Heart left ventricle (tissue), 16 donors: Measurements from ENCODE around the gene DMXL2. TPM values are rescaled to one million over a fixed set of nuclear protein-coding genes. Genes with fewer than 3 reads are reported as not detected.
"Not testable (repeated sequence)": the region's sequence is repeated elsewhere in the genome, so short reads cannot be mapped to it uniquely, and the experiment has no call there.

Experiments
- ATAC-seq, 4 donors: fragments of 200-7000 bp; cut with Tn5 transposase; one replicate each; pipeline ENCODE4 v1.9.1; 2020 to 2022; ENCODE audit warnings: moderate library complexity in 4 of 4, mild to moderate bottlenecking in 3 of 4, moderate number of reproducible peaks in 1 of 4
- DNase-seq, 5 donors: peaks; one replicate each; pipeline ENCODE4 v3.0.0-alpha.2; 2020
- H3K27ac ChIP-seq, 12 donors: fragments of 200-600 bp; sonication (generic) in 4 of 12; one replicate each; pipeline versions ENCODE4 v1.5.0 to v1.8.0; 2016 to 2022; ENCODE audit warnings: mild to moderate bottlenecking in 2 of 12
- H3K27me3 ChIP-seq, 9 donors: fragments of 200-600 bp; sonication (generic) in 2 of 9; one replicate each; pipeline versions ENCODE4 v1.5.1 to v1.8.0; 2016 to 2022; ENCODE audit warnings: mild to moderate bottlenecking in 3 of 9
- H3K36me3 ChIP-seq, 9 donors: fragments of 200-600 bp; sonication (generic) in 2 of 9; one replicate each; pipeline versions ENCODE4 v1.5.0 to v1.8.0; 2018 to 2022; ENCODE audit warnings: mild to moderate bottlenecking in 2 of 9
- H3K4me1 ChIP-seq, 12 donors: fragments of 200-600 bp; sonication (generic) in 4 of 12; one replicate each; pipeline versions ENCODE4 v1.5.0 to v1.8.0; 2016 to 2022; ENCODE audit warnings: mild to moderate bottlenecking in 3 of 12
- H3K4me3 ChIP-seq, 12 donors: fragments of 200-600 bp; sonication (generic) in 4 of 12; one replicate each; pipeline versions ENCODE4 v1.5.0 to v1.8.0; 2017 to 2022; ENCODE audit warnings: mild to moderate bottlenecking in 9 of 12, moderate library complexity in 4 of 12
- H3K9me3 ChIP-seq, 12 donors: fragments of 200-600 bp; sonication (generic) in 4 of 12; one replicate each; pipeline versions ENCODE4 v1.5.0 to v1.8.0; 2016 to 2022; ENCODE audit warnings: mild to moderate bottlenecking in 1 of 12
- POLR2A ChIP-seq, 2 donors: fragments of 450-650 bp; IDR thresholded peaks; one replicate each; pipeline ENCODE4 v1.6.1; 2017; ENCODE audit warnings: antibody characterized with exemption in 2 of 2, mild to moderate bottlenecking in 2 of 2, moderate library complexity in 2 of 2
- WGBS, 4 donors: extraction: QIAGEN DNeasy Blood & Tissue Kit in 2 of 4; methylation state at CpG; one replicate each; pipeline versions ENCODE4 v1.1.5 to v1.1.7; 2013 to 2018; 5-methylcytosine and 5-hydroxymethylcytosine counted together
- intact Hi-C, 10 donors: fragments of 100-400 bp; cut with DNase I; formaldehyde crosslinking; loops; one replicate each; pipeline versions ENCODE4 v1.11.1 to v1.14.2; 2022
- polyA plus RNA-seq, 2 donors: library from polyadenylated mRNA; stranded (reverse); fragments of 200-250 nt; gene quantifications; one replicate each; pipeline ENCODE4 v1.2.3, GENCODE V29; 2013
- total RNA-seq, 9 donors: library from RNA; depleted of rRNA in 2 of 9; stranded (reverse); fragments of >200 nt in 2 of 9; fragmentation: NEBNext Ultra II Directional in 3 of 9; extraction: Animal tissue kit (Norgen Biotek cat#: 25700) in 3 of 9; gene quantifications; one replicate each; pipeline versions ENCODE4 v1.1.0 to v1.2.4, GENCODE V29; 2016 to 2023
- TF ChIP-seq, protein P1 (sequence below), 12 donors: fragments of 200-600 bp; sonication (generic) in 4 of 12; IDR thresholded peaks; one replicate each; pipeline versions ENCODE4 v1.5.0 to v1.8.0; 2018 to 2022; ENCODE audit warnings: antibody characterized with exemption in 12 of 12, mild to moderate bottlenecking in 5 of 12
- donor health status: ischemic (EF 13 %, LVEDD 7.1; RV severe dilation, severe dysfunction).
- donor health status: healthy with polysubstance abuse.
- donor health status: DM: no; HTN: yes; CAD: no.
- donor health status: DM: no; HTN: no; CAD: no.
- donor health status: ischemic (EF 25% LVEDD 6.9; RV normal size, moderate dysfunction).
- donor health status: ischemic (EF 25% LVEDD 5.7; RV mildly dilated, moderate dysfunction).
- donor health status: healthy.
- donor health status: DM: yes; HTN: yes; CAD: no.
- donor health status: ischemic (EF 35%, LVEDD 5.7; RV mildly dilated, moderate dysfunction).
- donor health status: nonischemic (EF 11% LVEDD 7.7; RV severe dilation, severe dysfunction).
- donor health status: DM: yes; HTN: yes; CAD: no.
- donor health status: PGD.
- donor health status: ischemic (EF 29% LVEDD 5.4; RV normal size, mild dysfunction).
- donor health status: nonischemic (EF 23%, LVEDD 6.1; RV moderate dilation, normal function).

Gene DMXL2
- total and polyA plus RNA-seq, 11 donors: 4.5 to 33.5 (median 7.7) TPM

DNA sequence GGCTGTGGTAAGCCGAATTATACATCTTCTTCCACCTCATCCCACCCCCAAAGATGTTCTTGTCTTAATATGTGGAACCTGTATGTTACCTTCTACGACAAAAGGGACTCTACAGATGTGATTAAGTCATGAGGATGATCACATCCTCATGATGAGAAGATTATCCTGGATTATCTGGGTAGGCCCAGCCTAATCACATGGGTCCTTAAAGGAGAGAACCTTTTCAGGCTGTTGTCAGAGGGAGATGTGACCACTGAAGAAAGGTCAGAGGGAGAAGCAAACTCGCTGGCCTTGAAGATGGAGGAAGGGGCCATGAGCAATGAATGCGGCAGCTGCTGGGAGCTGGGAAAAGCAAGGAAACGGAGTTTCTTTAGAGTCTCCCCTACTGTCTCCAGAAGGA, 45.9 kb upstream of the DMXL2 start:
- TF ChIP-seq POLR2A (IDR thresholded peaks at IDR 0.05): no peak
- TF ChIP-seq, protein P1, sequence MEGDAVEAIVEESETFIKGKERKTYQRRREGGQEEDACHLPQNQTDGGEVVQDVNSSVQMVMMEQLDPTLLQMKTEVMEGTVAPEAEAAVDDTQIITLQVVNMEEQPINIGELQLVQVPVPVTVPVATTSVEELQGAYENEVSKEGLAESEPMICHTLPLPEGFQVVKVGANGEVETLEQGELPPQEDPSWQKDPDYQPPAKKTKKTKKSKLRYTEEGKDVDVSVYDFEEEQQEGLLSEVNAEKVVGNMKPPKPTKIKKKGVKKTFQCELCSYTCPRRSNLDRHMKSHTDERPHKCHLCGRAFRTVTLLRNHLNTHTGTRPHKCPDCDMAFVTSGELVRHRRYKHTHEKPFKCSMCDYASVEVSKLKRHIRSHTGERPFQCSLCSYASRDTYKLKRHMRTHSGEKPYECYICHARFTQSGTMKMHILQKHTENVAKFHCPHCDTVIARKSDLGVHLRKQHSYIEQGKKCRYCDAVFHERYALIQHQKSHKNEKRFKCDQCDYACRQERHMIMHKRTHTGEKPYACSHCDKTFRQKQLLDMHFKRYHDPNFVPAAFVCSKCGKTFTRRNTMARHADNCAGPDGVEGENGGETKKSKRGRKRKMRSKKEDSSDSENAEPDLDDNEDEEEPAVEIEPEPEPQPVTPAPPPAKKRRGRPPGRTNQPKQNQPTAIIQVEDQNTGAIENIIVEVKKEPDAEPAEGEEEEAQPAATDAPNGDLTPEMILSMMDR (IDR thresholded peaks at IDR 0.05): no peak

DNA sequence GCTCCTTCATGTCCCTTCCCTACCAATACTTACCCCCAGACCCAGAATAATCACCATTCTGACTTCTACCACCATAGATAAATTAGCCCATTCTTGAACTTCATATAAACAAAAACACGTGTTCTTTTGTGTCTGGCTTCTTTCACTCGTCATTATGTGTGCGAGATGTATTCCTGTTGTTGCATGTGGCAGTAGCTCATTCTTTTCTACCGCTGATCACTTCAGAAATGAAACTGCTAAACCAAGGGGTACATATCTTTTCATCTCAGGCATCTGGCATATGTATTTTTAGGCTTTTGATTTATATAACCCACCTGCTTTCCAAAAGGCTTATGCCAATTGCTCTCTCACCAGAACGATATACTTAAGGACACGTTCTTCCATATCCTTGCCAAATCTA, 44.9 kb upstream of the DMXL2 start:
- no peaks in the 10 kb centered on the region for H3K36me3 ChIP-seq
- TF ChIP-seq POLR2A (IDR thresholded peaks at IDR 0.05): no peak
- TF ChIP-seq, protein P1 (IDR thresholded peaks at IDR 0.05): no peak
- intact Hi-C loops: no loop called here
- H3K27me3 ChIP-seq: peaks cover 0 to 27% (median 0%) of the 10 kb centered on the region in 9 donors
- ATAC-seq: no peak
- DNase-seq: no peak
- no peaks in the 10 kb centered on the region for H3K4me1 ChIP-seq
- no peak overlapping the region for H3K4me3 ChIP-seq
- no peaks in the 10 kb centered on the region for H3K9me3 ChIP-seq
- H3K27ac ChIP-seq: no peak overlapping the region
- 43 to 63% (median 48%) methylated on average over 6 of the region's 6 CpGs for WGBS, 4 donors

More for the DNA sequence above, 45.9 kb upstream of the DMXL2 start:
- intact Hi-C loops: no loop called here
- ATAC-seq: no peak
- no peak overlapping the region for H3K4me3 ChIP-seq
- H3K27me3 ChIP-seq: peaks cover 0 to 27% (median 0%) of the 10 kb centered on the region in 9 donors
- H3K9me3 ChIP-seq: no peaks in the 10 kb centered on the region
- no peaks in the 10 kb centered on the region for H3K4me1 ChIP-seq
- no peak overlapping the region for H3K27ac ChIP-seq
- DNase-seq: no peak
- no peaks in the 10 kb centered on the region for H3K36me3 ChIP-seq
- WGBS, 4 donors: 74 to 78% (median 77%) methylated on average over 5 of the region's 5 CpGs

DNA sequence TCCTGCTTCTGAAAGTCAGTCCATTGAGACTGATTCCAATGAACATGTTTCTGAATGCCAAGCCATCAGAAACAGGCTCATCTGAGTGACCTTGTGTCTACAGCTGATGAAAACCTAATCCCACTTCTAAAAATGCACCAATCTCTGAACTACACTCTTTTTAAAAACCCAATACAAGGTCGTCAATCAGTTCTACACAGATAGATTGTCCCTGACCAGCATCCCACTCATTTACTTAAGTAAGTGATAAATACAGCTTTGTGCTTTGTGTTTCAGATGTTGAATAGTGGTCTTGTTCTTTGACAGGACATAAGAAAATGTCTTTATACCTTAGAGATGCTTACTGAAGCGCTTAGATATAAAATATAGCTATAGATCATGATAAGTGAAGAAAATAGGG, 38.5 kb upstream of the DMXL2 start:
- ATAC-seq (no peak), DNase-seq (no peak)
- 82 to 85% (median 83%) methylated on average over 2 of the region's 2 CpGs for WGBS, 4 donors
- Histone ChIP-seq H3K27ac (no peak overlapping the region), H3K27me3 (peaks cover 0 to 2% (median 0%) of the 10 kb centered on the region in 9 donors), H3K4me3 (no peak overlapping the region), H3K36me3 (no peaks in the 10 kb centered on the region), H3K4me1 (no peaks in the 10 kb centered on the region), H3K9me3 (no peaks in the 10 kb centered on the region)
- TF ChIP-seq, protein P1 (IDR thresholded peaks at IDR 0.05): no peak
- no peak for TF ChIP-seq POLR2A (IDR thresholded peaks at IDR 0.05)
- intact Hi-C loops: no loop called here

DNA sequence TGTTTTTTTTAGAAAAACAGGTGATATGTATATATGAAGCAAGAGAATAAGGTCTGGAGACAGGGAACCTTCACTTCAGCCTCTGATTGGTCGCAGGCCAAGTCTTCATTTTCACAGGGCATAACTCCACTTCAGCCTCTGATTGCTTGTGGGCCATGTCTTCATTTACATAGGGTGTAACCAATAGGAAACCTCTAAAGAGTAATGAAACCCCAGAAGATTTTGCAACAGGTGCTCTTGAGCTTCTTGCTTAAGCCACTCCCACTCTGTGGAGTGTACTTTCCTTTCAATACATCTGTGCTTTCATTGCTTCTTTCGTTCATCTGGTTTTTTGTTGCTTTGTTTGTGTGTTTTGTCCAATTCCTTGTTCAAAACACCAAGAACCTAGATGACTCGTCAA, 36.1 kb upstream of the DMXL2 start:
- H3K4me3 ChIP-seq: no peak overlapping the region
- no peak overlapping the region for H3K27ac ChIP-seq
- no peaks in the 10 kb centered on the region for H3K27me3 ChIP-seq
- DNase-seq (no peak), ATAC-seq (no peak)
- no peaks in the 10 kb centered on the region for H3K36me3 ChIP-seq
- TF ChIP-seq, protein P1 (IDR thresholded peaks at IDR 0.05): no peak
- TF ChIP-seq POLR2A (IDR thresholded peaks at IDR 0.05): no peak
- 85 to 94% (median 86%) methylated on average over 3 of the region's 3 CpGs for WGBS, 4 donors
- H3K9me3 ChIP-seq: no peaks in the 10 kb centered on the region
- intact Hi-C loops: loop anchor here in 1 of 10 donors (10.0 kb wide), 1 partner anchor 416 kb away; no protein-coding TSS in a partner anchor
- H3K4me1 ChIP-seq: no peaks in the 10 kb centered on the region

DNA sequence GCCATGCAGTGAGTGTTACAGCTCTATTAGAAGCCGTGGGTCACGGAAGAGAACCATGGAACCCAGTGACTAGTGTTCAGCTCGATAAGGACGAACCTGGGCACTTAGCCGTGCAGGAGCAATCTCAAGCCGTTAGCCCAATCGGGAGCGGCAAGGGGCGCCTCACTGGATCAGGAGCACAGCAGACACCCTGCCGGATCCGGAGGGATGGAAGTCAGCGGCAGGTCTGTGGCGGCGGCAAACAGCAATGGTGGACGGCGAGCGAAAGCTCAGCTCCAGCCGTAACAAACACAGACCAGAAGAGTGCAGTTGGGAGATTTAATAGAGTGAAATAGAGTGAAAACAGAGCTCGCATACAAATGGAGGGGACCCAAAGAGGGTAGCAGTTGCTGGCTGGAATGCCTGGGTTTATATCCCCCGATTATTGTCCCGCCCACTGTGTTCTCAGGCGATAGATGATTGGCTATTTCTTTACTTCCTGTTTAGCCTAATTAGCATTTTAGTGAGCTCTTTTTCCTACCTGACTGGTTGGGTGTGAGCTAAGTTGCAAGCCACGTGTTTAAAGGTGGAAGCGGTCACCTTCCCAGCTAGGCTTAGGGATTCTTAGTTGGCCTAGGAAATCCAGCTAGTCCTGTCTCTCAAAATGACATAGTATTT, 33.0 kb upstream of the DMXL2 start:
- H3K36me3 ChIP-seq, H3K27ac ChIP-seq, H3K4me1 ChIP-seq, ATAC-seq, H3K27me3 ChIP-seq, H3K4me3 ChIP-seq, H3K9me3 ChIP-seq, DNase-seq: not testable (repeated sequence)
- WGBS, 4 donors: 94 to 96% (median 95%) methylated on average over 24 of the region's 24 CpGs
- intact Hi-C loops: loop anchor here in 1 of 10 donors (10.0 kb wide), 1 partner anchor 419 kb away; no protein-coding TSS in a partner anchor
